Kidney (tissue), 14 donors: ENCODE measurements around the gene ACP6. TPM values are rescaled to one million over a fixed set of nuclear protein-coding genes. Genes with fewer than 3 reads are reported as not detected.
"Not testable (repeated sequence)": the region's sequence is repeated elsewhere in the genome, so short reads cannot be mapped to it uniquely, and the experiment has no call there.

Experiments
- DNase-seq, 5 donors: peaks; one replicate each; pipeline ENCODE4 v3.0.0-alpha.2; 2013 to 2020
- FAIRE-seq: peaks from 2 replicates; lab custom pipeline; 2012; peaks lifted over from hg19 to GRCh38; lab: Jason Lieb, UNC
- H3K27ac ChIP-seq, 2 donors: one replicate each; pipeline ENCODE4 v1.7.0; 2013; ENCODE audit warnings: low read depth in 2 of 2, low read length in 2 of 2, inconsistent platforms in 1 of 2
- H3K27me3 ChIP-seq: one replicate; pipeline ENCODE4 v1.7.1; 2013; ENCODE audit warnings: low read length, inconsistent platforms; ENCODE audit not compliant: control insufficient read depth, insufficient read depth
- H3K36me3 ChIP-seq, 3 donors: one replicate each; pipeline versions ENCODE4 v1.7.0 to v1.7.1; 2013; ENCODE audit warnings: low read length in 3 of 3, control low read depth in 1 of 3, inconsistent platforms in 1 of 3; ENCODE audit not compliant: insufficient read depth in 3 of 3, control insufficient read depth in 2 of 3
- H3K4me1 ChIP-seq, 3 donors: one replicate each; pipeline versions ENCODE4 v1.7.0 to v1.7.1; 2013; ENCODE audit warnings: low read length in 3 of 3, inconsistent platforms in 1 of 3, low read depth in 1 of 3; ENCODE audit not compliant: control insufficient read depth in 2 of 3, insufficient read depth in 2 of 3
- H3K4me3 ChIP-seq, 3 donors: one replicate each; pipeline versions ENCODE4 v1.7.0 to v1.8.1; 2013; ENCODE audit warnings: low read length in 3 of 3, control low read depth in 1 of 3, inconsistent platforms in 1 of 3
- H3K9ac ChIP-seq, 3 donors: one replicate each; pipeline versions ENCODE4 v1.7.0 to v1.7.1; 2013; ENCODE audit warnings: low read length in 3 of 3, control low read depth in 1 of 3, inconsistent platforms in 1 of 3
- H3K9me3 ChIP-seq, 3 donors: one replicate each; pipeline versions ENCODE4 v1.7.0 to v1.7.1; 2013; ENCODE audit warnings: low read length in 3 of 3, control low read depth in 1 of 3, inconsistent platforms in 1 of 3; ENCODE audit not compliant: control insufficient read depth in 2 of 3, insufficient read depth in 1 of 3
- CTCF ChIP-seq: IDR thresholded peaks from 3 replicates; pipeline ENCODE4 v1.5.1; 2012; ENCODE audit warnings: mild to moderate bottlenecking, moderate library complexity, borderline replicate concordance; ENCODE audit not compliant: insufficient read depth; ENCODE audit errors: extremely low read depth
- intact Hi-C: fragments of 100-400 bp; cut with DNase I; formaldehyde crosslinking; loops from one replicate; pipeline ENCODE4 v1.11.1; 2022
- polyA plus RNA-seq: library from polyadenylated mRNA; stranded (reverse); fragments of 350-450 nt; fragmentation: Illumina TruSeq; extraction: RNeasy Lipid Tissue Mini Kit (QIAGEN cat#74804); gene quantifications from one replicate; pipeline ENCODE4 v1.2.3, GENCODE V29; 2014; ENCODE audit warnings: low read depth, low replicate concordance; ENCODE audit not compliant: insufficient read depth
- total RNA-seq: library from RNA; stranded (reverse); fragmentation: NEBNext Ultra II Directional; extraction: Animal tissue kit (Norgen Biotek cat#: 25700); gene quantifications from one replicate; pipeline ENCODE4 v1.2.1, GENCODE V29; 2021
- donor health status: control.
- donor health status: control.
- donor health status: control.
- donor health status: control.
- donor health status: control.
- donor health status: DM: yes; HTN: yes; CAD: no.
- donor health status: Normal renal cell carcinoma (clear cell type).

The ACP6 gene
- total and polyA plus RNA-seq, 2 donors from 2014 or later: 37.7 to 43.6 TPM

DNA sequence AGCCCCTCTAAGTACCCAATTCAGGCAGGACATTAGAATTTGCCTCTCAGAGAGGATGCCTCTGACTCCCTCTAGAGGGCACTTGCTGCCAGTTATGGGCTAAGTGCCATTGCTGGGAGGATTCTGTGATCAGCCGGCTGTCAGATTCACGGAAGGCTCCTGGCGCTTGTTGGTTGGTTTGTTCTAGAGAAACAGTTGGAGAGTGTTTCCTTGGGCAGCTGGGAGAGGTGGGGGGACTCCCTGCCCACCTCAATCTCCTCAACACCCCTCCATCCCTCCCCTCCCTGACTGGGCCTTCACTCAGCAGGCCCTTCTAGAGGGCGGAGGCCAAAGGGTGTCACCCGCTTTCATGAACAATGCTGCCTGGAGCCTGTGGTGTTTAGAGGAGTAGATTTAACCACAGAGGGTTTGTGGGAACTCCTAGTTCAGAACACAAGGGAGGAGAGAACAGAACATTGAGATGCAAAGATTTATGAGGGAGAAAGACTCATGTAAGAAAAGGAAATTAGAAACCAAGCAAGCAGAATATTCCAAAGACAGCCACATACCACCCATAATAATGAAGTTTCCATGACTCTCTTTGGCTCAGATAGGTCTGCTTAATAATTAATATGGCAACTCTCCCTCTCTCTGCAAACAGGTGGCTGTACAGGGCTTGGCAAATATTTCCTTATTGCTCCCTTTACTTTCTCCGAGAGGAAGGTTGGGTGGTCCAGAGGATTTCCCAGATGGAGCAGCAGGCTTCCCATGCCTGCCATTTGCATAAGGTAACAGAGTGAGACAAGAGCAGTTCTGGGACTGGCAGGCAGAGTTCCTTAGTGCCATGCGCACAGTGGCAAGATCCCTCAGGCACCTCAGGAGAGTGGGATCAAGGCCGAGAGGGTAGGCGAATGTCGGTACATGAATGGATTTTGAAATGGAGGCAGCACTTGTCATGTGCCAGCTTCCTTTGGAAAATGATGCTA is 30.0 kb upstream of the ACP6 start:
- FAIRE-seq: peak; percentile 47
- Histone ChIP-seq H3K27me3 (no peaks in the 10 kb centered on the region), H3K4me1 (peaks cover 0 to 7% (median 2%) of the 10 kb centered on the region in 3 donors), H3K9ac (peak overlapping the region in 1 of 3 donors; percentile 57), H3K27ac (peak overlapping the region; percentile 82 to 88), H3K4me3 (peak overlapping the region in 2 of 3 donors; percentile 8 to 32), H3K9me3 (no peaks in the 10 kb centered on the region), H3K36me3 (no peaks in the 10 kb centered on the region)
- peak; percentile 75 to 92 (median 85) for DNase-seq
- TF ChIP-seq CTCF: peak; percentile 79
- intact Hi-C loops: no loop called here

DNA sequence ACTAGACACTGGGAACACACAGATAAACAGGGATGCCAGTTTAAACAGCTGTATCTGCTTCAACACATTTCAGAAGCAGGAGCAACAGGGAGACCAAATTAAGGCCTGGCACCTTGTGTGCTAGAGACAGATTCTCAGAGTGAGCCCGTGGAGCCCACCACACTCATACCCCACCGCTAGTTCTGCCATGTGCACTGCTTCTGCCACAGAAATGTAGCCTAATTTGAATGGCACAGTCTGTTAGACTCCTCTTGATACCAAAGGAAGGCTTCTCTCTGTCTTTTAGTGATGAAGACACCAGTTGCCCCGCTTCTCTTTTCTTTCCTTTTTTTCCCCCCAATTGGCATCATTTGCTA is 29.3 kb upstream of the ACP6 start:
- Histone ChIP-seq H3K4me1 (peaks cover 0 to 7% (median 2%) of the 10 kb centered on the region in 3 donors), H3K27ac (peak overlapping the region; percentile 82 to 88), H3K4me3 (no peak overlapping the region), H3K36me3 (no peaks in the 10 kb centered on the region), H3K27me3 (no peaks in the 10 kb centered on the region), H3K9me3 (no peaks in the 10 kb centered on the region), H3K9ac (peak overlapping the region in 1 of 3 donors; percentile 57)
- DNase-seq (no peak), FAIRE-seq (no peak)
- intact Hi-C loops: no loop called here
- no peak for TF ChIP-seq CTCF

DNA sequence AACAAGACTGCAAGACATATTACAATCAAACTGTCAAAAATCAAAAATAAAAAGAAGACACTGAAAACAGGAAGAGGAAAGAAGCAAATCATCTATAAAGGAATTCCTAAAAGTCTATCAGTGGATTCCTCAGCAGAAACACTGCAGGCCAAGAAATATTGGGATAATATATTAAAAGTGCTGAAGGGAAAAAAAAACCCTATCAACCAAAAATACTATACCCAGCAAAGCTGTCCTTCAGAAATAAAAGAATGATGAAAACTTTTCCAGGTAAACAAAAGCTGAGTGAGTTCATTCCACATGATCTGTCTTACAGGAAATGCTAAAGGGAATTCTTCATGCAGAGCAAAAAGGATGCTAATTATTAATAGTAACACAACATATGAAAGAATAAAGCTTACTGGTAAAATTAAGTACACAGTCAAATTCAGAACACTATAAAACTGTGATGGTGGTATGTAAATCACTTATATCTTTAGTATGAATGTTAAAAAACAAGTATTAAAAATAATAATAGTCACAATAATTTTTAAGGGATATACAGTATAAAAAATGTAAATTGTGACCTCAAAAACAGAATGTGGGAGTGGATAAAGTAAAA is 12.9 kb upstream of the ACP6 start:
- H3K27ac ChIP-seq: no peak overlapping the region
- H3K4me3 ChIP-seq: no peak overlapping the region
- intact Hi-C loops: no loop called here
- TF ChIP-seq CTCF: no peak
- H3K36me3 ChIP-seq: no peaks in the 10 kb centered on the region
- peaks cover 0 to 9% (median 7%) of the 10 kb centered on the region in 3 donors for H3K9me3 ChIP-seq
- H3K9ac ChIP-seq: no peak overlapping the region
- DNase-seq (no peak), FAIRE-seq (no peak)
- no peaks in the 10 kb centered on the region for H3K27me3 ChIP-seq
- H3K4me1 ChIP-seq: no peaks in the 10 kb centered on the region

- H3K4me3 ChIP-seq, H3K27ac ChIP-seq, H3K9me3 ChIP-seq, H3K36me3 ChIP-seq, H3K27me3 ChIP-seq, H3K4me1 ChIP-seq, H3K9ac ChIP-seq, intact Hi-C loops, FAIRE-seq, DNase-seq: not testable (repeated sequence)
Observed at GRCh38 chr1:147680608-147681235, 10.4 kb upstream of the ACP6 start.

GRCh38 chr1:147677681-147678080 is 7.4 kb upstream of the ACP6 start:
- H3K36me3 ChIP-seq, FAIRE-seq, H3K9ac ChIP-seq, H3K4me3 ChIP-seq, H3K27me3 ChIP-seq, H3K4me1 ChIP-seq, DNase-seq, H3K27ac ChIP-seq, H3K9me3 ChIP-seq, intact Hi-C loops: not testable (repeated sequence)
